ENCODE measurements around the gene ZBTB6. TPM values are rescaled to one million over a fixed set of nuclear protein-coding genes. Genes with fewer than 3 reads are reported as not detected.
A peak's percentile ranks its signal among the peaks of the same experiment; 100 is the strongest.

The ZBTB6 gene
- total and polyA plus RNA-seq, 2 of the 13 experiments (the other 11 are each of a cell fraction or from before 2014, with no cell fraction given), result 3.7 to 7.1 TPM

GRCh38 chr9:122931226-122932121, 18.4 kb upstream of the ZBTB6 start, which contains the start of gene ZBTB26 (continued):
- TF ChIP-seq, protein P1, sequence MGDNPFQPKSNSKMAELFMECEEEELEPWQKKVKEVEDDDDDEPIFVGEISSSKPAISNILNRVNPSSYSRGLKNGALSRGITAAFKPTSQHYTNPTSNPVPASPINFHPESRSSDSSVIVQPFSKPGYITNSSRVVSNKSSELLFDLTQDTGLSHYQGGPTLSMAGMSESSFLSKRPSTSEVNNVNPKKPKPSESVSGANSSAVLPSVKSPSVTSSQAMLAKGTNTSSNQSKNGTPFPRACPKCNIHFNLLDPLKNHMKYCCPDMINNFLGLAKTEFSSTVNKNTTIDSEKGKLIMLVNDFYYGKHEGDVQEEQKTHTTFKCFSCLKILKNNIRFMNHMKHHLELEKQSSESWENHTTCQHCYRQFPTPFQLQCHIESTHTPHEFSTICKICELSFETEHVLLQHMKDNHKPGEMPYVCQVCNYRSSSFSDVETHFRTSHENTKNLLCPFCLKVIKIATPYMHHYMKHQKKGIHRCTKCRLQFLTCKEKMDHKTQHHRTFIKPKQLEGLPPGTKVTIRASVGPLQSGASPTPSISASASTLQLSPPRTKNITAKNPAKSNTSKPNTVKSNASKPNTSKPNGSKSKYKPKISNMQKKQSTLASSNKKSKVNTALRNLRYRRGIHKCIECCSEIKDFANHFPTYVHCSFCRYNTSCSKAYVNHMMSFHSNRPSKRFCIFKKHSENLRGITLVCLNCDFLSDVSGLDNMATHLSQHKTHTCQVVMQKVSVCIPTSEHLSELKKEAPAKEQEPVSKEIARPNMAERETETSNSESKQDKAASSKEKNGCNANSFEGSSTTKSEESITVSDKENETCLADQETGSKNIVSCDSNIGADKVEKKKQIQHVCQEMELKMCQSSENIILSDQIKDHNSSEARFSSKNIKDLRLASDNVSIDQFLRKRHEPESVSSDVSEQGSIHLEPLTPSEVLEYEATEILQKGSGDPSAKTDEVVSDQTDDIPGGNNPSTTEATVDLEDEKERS (CRISPR knock-in tag; IDR thresholded peaks at IDR 0.05), result no peak
- TF ChIP-seq MBNL3 (CRISPR knock-in tag; conservative IDR thresholded peaks at IDR 0.05), result no peak
- no peak for TF ChIP-seq ZNF17 (CRISPR knock-in tag; IDR thresholded peaks at IDR 0.05)
- peak; percentile 75 for TF ChIP-seq POGZ (CRISPR knock-in tag; IDR thresholded peaks at IDR 0.05)
- TF ChIP-seq ZNF800 (CRISPR knock-in tag; IDR thresholded peaks at IDR 0.05), result peak; percentile 19; the same call in 1 of the 2 replicates
- TF ChIP-seq POLR2G (IDR thresholded peaks at IDR 0.05; ENCODE audit: low read depth, low read length), result peak; percentile 78
- TF ChIP-seq, protein P2, sequence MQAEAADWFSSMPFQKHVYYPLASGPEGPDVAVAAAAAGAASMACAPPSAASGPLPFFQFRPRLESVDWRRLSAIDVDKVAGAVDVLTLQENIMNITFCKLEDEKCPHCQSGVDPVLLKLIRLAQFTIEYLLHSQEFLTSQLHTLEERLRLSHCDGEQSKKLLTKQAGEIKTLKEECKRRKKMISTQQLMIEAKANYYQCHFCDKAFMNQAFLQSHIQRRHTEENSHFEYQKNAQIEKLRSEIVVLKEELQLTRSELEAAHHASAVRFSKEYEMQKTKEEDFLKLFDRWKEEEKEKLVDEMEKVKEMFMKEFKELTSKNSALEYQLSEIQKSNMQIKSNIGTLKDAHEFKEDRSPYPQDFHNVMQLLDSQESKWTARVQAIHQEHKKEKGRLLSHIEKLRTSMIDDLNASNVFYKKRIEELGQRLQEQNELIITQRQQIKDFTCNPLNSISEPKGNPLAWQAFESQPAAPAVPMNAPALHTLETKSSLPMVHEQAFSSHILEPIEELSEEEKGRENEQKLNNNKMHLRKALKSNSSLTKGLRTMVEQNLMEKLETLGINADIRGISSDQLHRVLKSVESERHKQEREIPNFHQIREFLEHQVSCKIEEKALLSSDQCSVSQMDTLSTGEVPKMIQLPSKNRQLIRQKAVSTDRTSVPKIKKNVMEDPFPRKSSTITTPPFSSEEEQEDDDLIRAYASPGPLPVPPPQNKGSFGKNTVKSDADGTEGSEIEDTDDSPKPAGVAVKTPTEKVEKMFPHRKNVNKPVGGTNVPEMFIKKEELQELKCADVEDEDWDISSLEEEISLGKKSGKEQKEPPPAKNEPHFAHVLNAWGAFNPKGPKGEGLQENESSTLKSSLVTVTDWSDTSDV (CRISPR knock-in tag; IDR thresholded peaks at IDR 0.05), result no peak; the same call in 1 of the 2 replicates
- TF ChIP-seq ZNF292 (CRISPR knock-in tag; IDR thresholded peaks at IDR 0.05; ENCODE audit: borderline replicate concordance, low read depth), result no peak; the same call in 1 of the 2 replicates
- TF ChIP-seq ZNF607 (CRISPR knock-in tag; IDR thresholded peaks at IDR 0.05; ENCODE audit: borderline replicate concordance), result peak; percentile 89; the same call in 1 of the 2 replicates
- TF ChIP-seq ZBTB38 (CRISPR knock-in tag; IDR thresholded peaks at IDR 0.05), result peak; percentile 38; the same call in 1 of the 2 replicates
- TF ChIP-seq, protein P3, sequence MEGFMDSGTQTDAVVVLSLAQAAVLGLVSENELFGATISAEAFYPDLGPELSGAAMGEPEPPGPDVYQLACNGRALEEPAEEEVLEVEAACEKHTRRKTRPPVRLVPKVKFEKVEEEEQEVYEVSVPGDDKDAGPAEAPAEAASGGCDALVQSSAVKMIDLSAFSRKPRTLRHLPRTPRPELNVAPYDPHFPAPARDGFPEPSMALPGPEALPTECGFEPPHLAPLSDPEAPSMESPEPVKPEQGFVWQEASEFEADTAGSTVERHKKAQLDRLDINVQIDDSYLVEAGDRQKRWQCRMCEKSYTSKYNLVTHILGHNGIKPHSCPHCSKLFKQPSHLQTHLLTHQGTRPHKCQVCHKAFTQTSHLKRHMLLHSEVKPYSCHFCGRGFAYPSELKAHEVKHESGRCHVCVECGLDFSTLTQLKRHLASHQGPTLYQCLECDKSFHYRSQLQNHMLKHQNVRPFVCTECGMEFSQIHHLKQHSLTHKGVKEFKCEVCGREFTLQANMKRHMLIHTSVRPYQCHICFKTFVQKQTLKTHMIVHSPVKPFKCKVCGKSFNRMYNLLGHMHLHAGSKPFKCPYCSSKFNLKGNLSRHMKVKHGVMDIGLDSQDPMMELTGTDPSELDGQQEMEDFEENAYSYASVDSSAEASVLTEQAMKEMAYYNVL (CRISPR knock-in tag; IDR thresholded peaks at IDR 0.05; ENCODE audit: borderline replicate concordance), result peak; percentile 41; the same call in 1 of the 2 replicates
- TF ChIP-seq, protein P4, sequence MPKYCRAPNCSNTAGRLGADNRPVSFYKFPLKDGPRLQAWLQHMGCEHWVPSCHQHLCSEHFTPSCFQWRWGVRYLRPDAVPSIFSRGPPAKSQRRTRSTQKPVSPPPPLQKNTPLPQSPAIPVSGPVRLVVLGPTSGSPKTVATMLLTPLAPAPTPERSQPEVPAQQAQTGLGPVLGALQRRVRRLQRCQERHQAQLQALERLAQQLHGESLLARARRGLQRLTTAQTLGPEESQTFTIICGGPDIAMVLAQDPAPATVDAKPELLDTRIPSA (CRISPR knock-in tag; IDR thresholded peaks at IDR 0.05; ENCODE audit: borderline replicate concordance), result peak; percentile 91; the same call in 1 of the 2 replicates
- TF ChIP-seq TGIF2 (CRISPR knock-in tag; IDR thresholded peaks at IDR 0.05), result no peak
- TF ChIP-seq RARA (CRISPR knock-in tag; IDR thresholded peaks at IDR 0.05), result peak; percentile 20; the same call in 1 of the 2 replicates
- TF ChIP-seq ZNF644 (CRISPR knock-in tag; IDR thresholded peaks at IDR 0.05; ENCODE audit: low read depth), result no peak
- TF ChIP-seq ZNF883 (CRISPR knock-in tag; IDR thresholded peaks at IDR 0.05; ENCODE audit: not compliant biosample characterization), result peak; percentile 77
- TF ChIP-seq IKZF4 (CRISPR knock-in tag; IDR thresholded peaks at IDR 0.05; ENCODE audit: borderline replicate concordance, low read depth, not compliant biosample characterization), result peak; percentile 17

All from HepG2 (cell line).